Measurements from ENCODE around the gene GPR176.

GPR176 gene

GRCh38 chr15:39799552-39800011, 120.5 kb downstream of the GPR176 start:
- no peak for DNase-seq

- DNase-seq, result no peak
These were observed 121.7 kb downstream of the GPR176 start for GRCh38 chr15:39798382-39798781.

- DNase-seq, result no peak
These were observed 122.7 kb downstream of the GPR176 start for GRCh38 chr15:39797407-39797806.

- no peak for DNase-seq
These were observed 123.5 kb downstream of the GPR176 start for GRCh38 chr15:39796601-39797000.

GRCh38 chr15:39795486-39795885, 124.6 kb downstream of the GPR176 start:
- no peak for DNase-seq

- no peak for DNase-seq
These were observed 125.1 kb downstream of the GPR176 start for GRCh38 chr15:39794954-39795353.

GRCh38 chr15:39793923-39794322, 126.1 kb downstream of the GPR176 start:
- no peak for DNase-seq

- no peak for DNase-seq
These were observed 127.2 kb downstream of the GPR176 start for GRCh38 chr15:39792844-39793335.

- DNase-seq, result no peak
These were observed 127.8 kb downstream of the GPR176 start for GRCh38 chr15:39792025-39792843.

- DNase-seq, result no peak
These were observed 130.3 kb downstream of the GPR176 start for GRCh38 chr15:39789736-39790135.

GRCh38 chr15:39788800-39789565, 131.1 kb downstream of the GPR176 start:
- DNase-seq, result no peak

- peak; percentile 37 for DNase-seq
These were observed 132.0 kb downstream of the GPR176 start for GRCh38 chr15:39788108-39788507.

GRCh38 chr15:39787479-39787878, 132.6 kb downstream of the GPR176 start:
- no peak for DNase-seq

GRCh38 chr15:39786447-39787056, 133.5 kb downstream of the GPR176 start:
- no peak for DNase-seq

- no peak for DNase-seq
These were observed 134.2 kb downstream of the GPR176 start for GRCh38 chr15:39785841-39786240.

GRCh38 chr15:39785139-39785538, 134.9 kb downstream of the GPR176 start:
- no peak for DNase-seq

- no peak for DNase-seq
These were observed 135.4 kb downstream of the GPR176 start for GRCh38 chr15:39784638-39785037.

- DNase-seq, result no peak
These were observed 135.9 kb downstream of the GPR176 start for GRCh38 chr15:39784125-39784524.

- no peak for DNase-seq
These were observed 136.7 kb downstream of the GPR176 start for GRCh38 chr15:39783244-39783820.

GRCh38 chr15:39782441-39783138, 137.5 kb downstream of the GPR176 start, which contains the start of gene FSIP1:
TSS of gene FSIP1 (minus strand) at chr15:39782841. CDS start at chr15:39776524, 6,317 bp downstream.
- peak; percentile 97 for DNase-seq

GRCh38 chr15:39781967-39782302, 138.1 kb downstream of the GPR176 start:
- DNase-seq, result no peak

Measured in NK-92 treated with Interleukin-12 subunit alpha and Interleukin-12 subunit beta, amount 100 ng/mL, for 24 hours (cell line).